Stomach (tissue), 4 donors: Measurements from ENCODE around the gene TECPR2.

Source experiments
- CTCF ChIP-seq, 7 experiments: fragments of 450-650 bp in 4 of 7; fragments of 200-600 bp in 3 of 7; sonication (generic) in 3 of 7; IDR thresholded peaks; one replicate each; pipeline ENCODE4 v1.5.1; 2016 to 2019; ENCODE audit warnings: antibody characterized with exemption in 7 of 7, control low read depth in 2 of 7, mild to moderate bottlenecking in 1 of 7
- POLR2A ChIP-seq, 4 donors: fragments of 450-650 bp; IDR thresholded peaks; one replicate each; pipeline ENCODE4 v1.6.1; 2016; ENCODE audit warnings: antibody characterized with exemption in 4 of 4, control low read depth in 2 of 4, mild to moderate bottlenecking in 1 of 4, moderate library complexity in 1 of 4

- no peak for TF ChIP-seq CTCF (IDR thresholded peaks at IDR 0.05)
- no peak for TF ChIP-seq POLR2A (IDR thresholded peaks at IDR 0.05)
Observed at GRCh38 chr14:102481371-102481770, 118.6 kb downstream of the TECPR2 start.
